Measurements from ENCODE around the gene BRAT1.

DNA sequence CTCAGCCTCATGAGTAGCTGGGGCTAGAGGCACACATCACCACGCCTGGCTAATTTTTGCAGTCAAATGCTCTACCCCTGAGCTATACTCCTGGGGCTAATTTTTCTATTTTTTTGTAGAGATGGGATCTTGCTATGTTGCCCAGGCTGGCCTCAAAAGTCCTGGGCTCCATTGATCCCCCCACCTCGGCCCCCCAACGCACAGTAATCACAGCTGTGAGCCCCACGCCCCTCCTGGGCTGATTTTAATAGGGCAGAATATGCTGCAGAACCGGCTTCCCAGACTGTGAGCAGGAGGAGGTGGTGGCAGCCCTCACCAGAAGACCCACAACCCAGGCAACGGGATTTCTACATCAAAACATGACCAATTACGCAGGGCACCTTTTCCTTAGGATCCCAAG is 15.2 kb downstream of the BRAT1 start:
- no peak for TF ChIP-seq TAF1 (IDR thresholded peaks at IDR 0.05; ENCODE audit: low read depth)
- no peak for TF ChIP-seq EZH2 (IDR thresholded peaks at IDR 0.05; ENCODE audit: borderline replicate concordance, insufficient read depth, low read length, poor library complexity, severe bottlenecking)
- TF ChIP-seq, protein P1, sequence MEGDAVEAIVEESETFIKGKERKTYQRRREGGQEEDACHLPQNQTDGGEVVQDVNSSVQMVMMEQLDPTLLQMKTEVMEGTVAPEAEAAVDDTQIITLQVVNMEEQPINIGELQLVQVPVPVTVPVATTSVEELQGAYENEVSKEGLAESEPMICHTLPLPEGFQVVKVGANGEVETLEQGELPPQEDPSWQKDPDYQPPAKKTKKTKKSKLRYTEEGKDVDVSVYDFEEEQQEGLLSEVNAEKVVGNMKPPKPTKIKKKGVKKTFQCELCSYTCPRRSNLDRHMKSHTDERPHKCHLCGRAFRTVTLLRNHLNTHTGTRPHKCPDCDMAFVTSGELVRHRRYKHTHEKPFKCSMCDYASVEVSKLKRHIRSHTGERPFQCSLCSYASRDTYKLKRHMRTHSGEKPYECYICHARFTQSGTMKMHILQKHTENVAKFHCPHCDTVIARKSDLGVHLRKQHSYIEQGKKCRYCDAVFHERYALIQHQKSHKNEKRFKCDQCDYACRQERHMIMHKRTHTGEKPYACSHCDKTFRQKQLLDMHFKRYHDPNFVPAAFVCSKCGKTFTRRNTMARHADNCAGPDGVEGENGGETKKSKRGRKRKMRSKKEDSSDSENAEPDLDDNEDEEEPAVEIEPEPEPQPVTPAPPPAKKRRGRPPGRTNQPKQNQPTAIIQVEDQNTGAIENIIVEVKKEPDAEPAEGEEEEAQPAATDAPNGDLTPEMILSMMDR (IDR thresholded peaks at IDR 0.05; ENCODE audit: poor library complexity, severe bottlenecking) = no peak
- TF ChIP-seq MXI1 (conservative IDR thresholded peaks at IDR 0.05; ENCODE audit: poor library complexity, severe bottlenecking) = no peak
- TF ChIP-seq EP300 (conservative IDR thresholded peaks at IDR 0.05; ENCODE audit: poor library complexity, severe bottlenecking) = no peak
- TF ChIP-seq POLR2AphosphoS5 (IDR thresholded peaks at IDR 0.05) = no peak
- TF ChIP-seq, protein P2, sequence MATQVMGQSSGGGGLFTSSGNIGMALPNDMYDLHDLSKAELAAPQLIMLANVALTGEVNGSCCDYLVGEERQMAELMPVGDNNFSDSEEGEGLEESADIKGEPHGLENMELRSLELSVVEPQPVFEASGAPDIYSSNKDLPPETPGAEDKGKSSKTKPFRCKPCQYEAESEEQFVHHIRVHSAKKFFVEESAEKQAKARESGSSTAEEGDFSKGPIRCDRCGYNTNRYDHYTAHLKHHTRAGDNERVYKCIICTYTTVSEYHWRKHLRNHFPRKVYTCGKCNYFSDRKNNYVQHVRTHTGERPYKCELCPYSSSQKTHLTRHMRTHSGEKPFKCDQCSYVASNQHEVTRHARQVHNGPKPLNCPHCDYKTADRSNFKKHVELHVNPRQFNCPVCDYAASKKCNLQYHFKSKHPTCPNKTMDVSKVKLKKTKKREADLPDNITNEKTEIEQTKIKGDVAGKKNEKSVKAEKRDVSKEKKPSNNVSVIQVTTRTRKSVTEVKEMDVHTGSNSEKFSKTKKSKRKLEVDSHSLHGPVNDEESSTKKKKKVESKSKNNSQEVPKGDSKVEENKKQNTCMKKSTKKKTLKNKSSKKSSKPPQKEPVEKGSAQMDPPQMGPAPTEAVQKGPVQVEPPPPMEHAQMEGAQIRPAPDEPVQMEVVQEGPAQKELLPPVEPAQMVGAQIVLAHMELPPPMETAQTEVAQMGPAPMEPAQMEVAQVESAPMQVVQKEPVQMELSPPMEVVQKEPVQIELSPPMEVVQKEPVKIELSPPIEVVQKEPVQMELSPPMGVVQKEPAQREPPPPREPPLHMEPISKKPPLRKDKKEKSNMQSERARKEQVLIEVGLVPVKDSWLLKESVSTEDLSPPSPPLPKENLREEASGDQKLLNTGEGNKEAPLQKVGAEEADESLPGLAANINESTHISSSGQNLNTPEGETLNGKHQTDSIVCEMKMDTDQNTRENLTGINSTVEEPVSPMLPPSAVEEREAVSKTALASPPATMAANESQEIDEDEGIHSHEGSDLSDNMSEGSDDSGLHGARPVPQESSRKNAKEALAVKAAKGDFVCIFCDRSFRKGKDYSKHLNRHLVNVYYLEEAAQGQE (IDR thresholded peaks at IDR 0.05; ENCODE audit: borderline replicate concordance) = no peak
- no peak for TF ChIP-seq SMC3 (conservative IDR thresholded peaks at IDR 0.05; ENCODE audit: poor library complexity)
- no peak for TF ChIP-seq RAD21 (conservative IDR thresholded peaks at IDR 0.05)
